ENCODE results near the gene KRT77.

GRCh38 chr12:52667931-52668330 lies 35.4 kb downstream of the KRT77 start:
- TF ChIP-seq GLIS3 (CRISPR knock-in tag; IDR thresholded peaks at IDR 0.05), result no peak
- TF ChIP-seq CREB5 (CRISPR knock-in tag; IDR thresholded peaks at IDR 0.05; ENCODE audit: low read depth), result no peak

All from SK-N-SH treated with all-trans-retinoic acid at 6 μM for 48 hours (cell line).